ENCODE results near the gene EEFSEC.

Gene EEFSEC

GRCh38 chr3:128404276-128405068 lies 251.2 kb downstream of the EEFSEC start:
- Histone ChIP-seq H3K4me1 (ENCODE audit: low read length) (no peaks in the 10 kb centered on the region), H4K20me1 (ENCODE audit: insufficient read depth, low read length) (no peaks in the 10 kb centered on the region; the same call in 1 of the 2 replicates), H3K9ac (ENCODE audit: low read length) (no peak overlapping the region), H3K27me3 (ENCODE audit: low read depth, low read length) (no peaks in the 10 kb centered on the region), H2AFZ (ENCODE audit: low read depth, low read length) (no peak overlapping the region), H3K9me3 (ENCODE audit: insufficient read depth, low read length) (no peaks in the 10 kb centered on the region), H3K4me3 (ENCODE audit: low read length) (no peak overlapping the region), H3K36me3 (replicated peaks; ENCODE audit: low read depth, low read length) (no peaks in the 10 kb centered on the region), H3K79me2 (ENCODE audit: low read length) (no peaks in the 10 kb centered on the region), H3K4me2 (ENCODE audit: low read length) (no peak overlapping the region), H3K27ac (ENCODE audit: low read length) (no peak overlapping the region)
- TF ChIP-seq EZH2phosphoT487 (IDR thresholded peaks at IDR 0.05; ENCODE audit: low read depth) = no peak
- no peak for TF ChIP-seq CTCF (IDR thresholded peaks at IDR 0.05; ENCODE audit: low read depth, low read length)

DNA sequence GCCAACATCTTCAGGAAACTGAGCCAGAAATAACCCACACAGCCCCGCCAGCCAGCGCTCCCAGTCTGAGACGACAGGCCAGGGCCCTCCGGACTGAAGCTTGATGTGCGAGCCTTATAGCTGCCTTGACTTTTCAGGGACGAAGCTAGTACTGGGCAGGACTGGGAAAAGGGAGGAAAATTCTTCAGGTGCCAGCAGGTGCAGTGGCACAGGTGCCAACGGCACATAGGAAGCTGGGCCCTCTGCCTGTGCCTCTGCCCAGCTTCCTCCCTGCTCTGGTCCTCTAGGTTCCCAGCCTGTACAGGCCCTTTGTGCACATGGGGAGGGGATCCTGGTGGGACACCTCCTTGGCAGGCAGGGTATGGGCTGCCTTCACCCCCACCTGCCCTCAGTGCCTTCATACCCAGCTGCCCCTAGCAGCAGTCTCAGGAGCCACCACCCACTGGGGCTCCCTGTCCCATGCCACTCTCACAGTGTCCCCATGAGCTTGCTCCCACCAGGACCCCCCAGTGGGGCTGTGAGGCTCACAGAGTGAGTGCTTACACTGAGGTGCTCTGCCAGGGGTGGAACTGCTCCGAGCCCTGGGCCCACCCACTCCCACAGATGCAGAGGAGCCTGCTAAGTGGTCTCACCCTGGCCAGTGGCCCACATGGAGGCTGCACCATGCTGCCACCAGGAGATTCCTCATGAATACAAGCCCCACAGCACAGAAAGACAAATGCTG lies 252.4 kb downstream of the EEFSEC start:
- Histone ChIP-seq H3K4me2 (ENCODE audit: low read length) (no peak overlapping the region), H3K27me3 (ENCODE audit: low read depth, low read length) (no peaks in the 10 kb centered on the region), H3K36me3 (replicated peaks; ENCODE audit: low read depth, low read length) (no peaks in the 10 kb centered on the region)

DNA sequence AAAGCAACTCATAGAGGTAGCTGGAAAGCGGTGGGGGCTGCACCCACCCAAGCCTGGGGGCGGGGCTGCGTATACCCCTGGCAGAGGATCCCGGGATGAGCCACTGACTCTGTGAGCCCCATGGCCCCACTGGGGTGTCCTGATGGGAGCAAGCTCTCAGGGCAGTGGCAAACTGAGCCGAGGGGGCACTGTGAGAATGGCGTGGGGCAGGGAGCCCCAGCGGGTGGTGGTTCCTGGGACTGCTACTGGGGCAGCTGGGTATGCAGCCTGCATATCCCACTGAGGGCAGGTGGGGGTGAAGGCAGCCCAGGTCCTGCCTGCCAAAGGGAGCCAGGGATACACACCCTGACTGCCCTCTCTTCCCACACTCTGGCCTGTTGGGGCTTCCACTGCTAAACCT lies 254.0 kb downstream of the EEFSEC start:
- Histone ChIP-seq H3K36me3 (replicated peaks; ENCODE audit: low read depth, low read length) (no peaks in the 10 kb centered on the region), H3K79me2 (ENCODE audit: low read length) (no peaks in the 10 kb centered on the region), H3K4me2 (ENCODE audit: low read length) (no peak overlapping the region), H3K9me3 (ENCODE audit: insufficient read depth, low read length) (no peaks in the 10 kb centered on the region), H3K27ac (ENCODE audit: low read length) (no peak overlapping the region), H3K27me3 (ENCODE audit: low read depth, low read length) (no peaks in the 10 kb centered on the region), H3K4me3 (ENCODE audit: low read length) (no peak overlapping the region), H2AFZ (ENCODE audit: low read depth, low read length) (no peak overlapping the region), H3K4me1 (ENCODE audit: low read length) (no peaks in the 10 kb centered on the region), H3K9ac (ENCODE audit: low read length) (no peak overlapping the region), H4K20me1 (ENCODE audit: insufficient read depth, low read length) (no peaks in the 10 kb centered on the region; the same call in 1 of the 2 replicates)
- TF ChIP-seq CTCF (IDR thresholded peaks at IDR 0.05; ENCODE audit: low read depth, low read length) (no peak), EZH2phosphoT487 (IDR thresholded peaks at IDR 0.05; ENCODE audit: low read depth) (no peak)

More for the DNA sequence above, 252.4 kb downstream of the EEFSEC start:
- H3K27ac ChIP-seq (ENCODE audit: low read length) = no peak overlapping the region
- no peaks in the 10 kb centered on the region for H3K79me2 ChIP-seq (ENCODE audit: low read length)
- H2AFZ ChIP-seq (ENCODE audit: low read depth, low read length) = no peak overlapping the region
- no peak overlapping the region for H3K9ac ChIP-seq (ENCODE audit: low read length)
- no peaks in the 10 kb centered on the region for H3K4me1 ChIP-seq (ENCODE audit: low read length)
- H3K9me3 ChIP-seq (ENCODE audit: insufficient read depth, low read length) = no peaks in the 10 kb centered on the region
- TF ChIP-seq CTCF (IDR thresholded peaks at IDR 0.05; ENCODE audit: low read depth, low read length) (no peak), EZH2phosphoT487 (IDR thresholded peaks at IDR 0.05; ENCODE audit: low read depth) (no peak)
- H3K4me3 ChIP-seq (ENCODE audit: low read length) = no peak overlapping the region
- no peaks in the 10 kb centered on the region; the same call in 1 of the 2 replicates for H4K20me1 ChIP-seq (ENCODE audit: insufficient read depth, low read length)

DNA sequence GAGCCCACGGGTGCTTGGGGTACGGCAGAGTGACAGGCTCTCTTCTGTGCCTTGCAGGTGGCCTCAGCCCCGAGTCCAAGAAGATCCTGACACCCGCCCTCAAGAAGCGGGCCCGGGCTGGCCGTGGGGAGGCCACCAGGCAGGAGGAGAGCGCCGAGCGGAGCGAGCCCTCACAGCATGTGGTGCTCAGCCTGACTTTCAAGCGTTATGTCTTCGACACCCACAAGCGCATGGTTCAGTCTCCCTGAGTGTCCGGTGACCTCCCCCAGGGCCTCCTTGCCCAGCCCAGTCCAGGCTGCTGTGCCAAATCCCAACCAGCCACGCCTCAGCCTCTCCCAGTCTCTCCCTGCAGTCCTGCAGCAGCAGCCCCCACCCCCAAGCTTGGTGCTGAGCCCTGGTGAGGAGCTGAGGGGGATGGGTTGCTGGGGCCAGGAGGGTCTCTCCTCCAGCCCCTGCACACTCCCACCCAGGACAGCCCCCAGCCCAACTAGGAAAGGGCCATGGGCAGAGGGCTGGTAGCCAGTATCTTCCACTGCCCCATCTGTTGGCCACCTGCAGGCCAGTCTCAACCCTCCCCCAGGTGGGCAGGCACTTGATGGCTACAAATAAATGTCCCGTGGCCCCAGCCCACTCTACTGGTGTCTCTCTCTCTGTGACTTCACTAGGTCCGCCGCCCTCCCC lies 254.9 kb downstream of the EEFSEC start:
- Histone ChIP-seq H3K4me1 (ENCODE audit: low read length) (no peaks in the 10 kb centered on the region), H3K4me2 (ENCODE audit: low read length) (no peak overlapping the region)
- TF ChIP-seq CTCF (IDR thresholded peaks at IDR 0.05; ENCODE audit: low read depth, low read length) = no peak
- TF ChIP-seq EZH2phosphoT487 (IDR thresholded peaks at IDR 0.05; ENCODE audit: low read depth) = no peak

More for the DNA sequence above, 254.9 kb downstream of the EEFSEC start:
- Histone ChIP-seq H3K27ac (ENCODE audit: low read length) (no peak overlapping the region), H3K36me3 (replicated peaks; ENCODE audit: low read depth, low read length) (no peaks in the 10 kb centered on the region), H4K20me1 (ENCODE audit: insufficient read depth, low read length) (no peaks in the 10 kb centered on the region; the same call in 1 of the 2 replicates), H3K79me2 (ENCODE audit: low read length) (no peaks in the 10 kb centered on the region), H3K4me3 (ENCODE audit: low read length) (no peak overlapping the region), H3K9ac (ENCODE audit: low read length) (no peak overlapping the region), H3K27me3 (ENCODE audit: low read depth, low read length) (no peaks in the 10 kb centered on the region), H2AFZ (ENCODE audit: low read depth, low read length) (no peak overlapping the region), H3K9me3 (ENCODE audit: insufficient read depth, low read length) (no peaks in the 10 kb centered on the region)

Data from OCI-LY3 (cell line).